SK-N-SH (cell line): ENCODE results near the gene BCL11A. TPM values are rescaled to one million over a fixed set of nuclear protein-coding genes. Genes with fewer than 3 reads are reported as not detected.

Experiments used
- CTCF ChIA-PET: fragments of 300-600, 350-600 bp; formaldehyde crosslinking; extraction: SDS; loops from one replicate; lab custom pipeline; 2021; lab: Yijun Ruan, JAX
- POLR2A ChIA-PET: fragments of 350-600 bp; sonication (Branson Sonifier 250); formaldehyde crosslinking; extraction: SDS; loops from one replicate; lab custom pipeline; 2020; ENCODE audit warnings: antibody characterized with exemption, inconsistent platforms; lab: Yijun Ruan, JAX
- DNase-seq: peaks from one replicate; pipeline ENCODE4 v3.0.0; 2012
- H2AFZ ChIP-seq: fragments of 200-600 bp; sonication (generic); 2 replicates; pipeline ENCODE4 v1.8.1; 2016; ENCODE audit warnings: antibody characterized with exemption, mild to moderate bottlenecking, low read depth
- H3F3A ChIP-seq: fragments of 200-600 bp; sonication (generic); replicated peaks from 2 replicates; pipeline ENCODE3; 2016; ENCODE audit warnings: antibody characterized with exemption, mild to moderate bottlenecking; ENCODE audit not compliant: insufficient read depth
- H3K27ac ChIP-seq, 2 experiments: fragments of 200-500 bp in 1 of 2; fragments of 200-600 bp in 1 of 2; sonication (Bioruptor generic) in 1 of 2; sonication (generic), shearing (Covaris generic) in 1 of 2; 2 replicates each; pipeline versions ENCODE4 v1.5.1 to v1.6.1; 2014 to 2016; ENCODE audit warnings: low read depth in 2 of 2, inconsistent platforms in 1 of 2, low read length in 1 of 2, mild to moderate bottlenecking in 1 of 2, mixed read lengths in 1 of 2
- H3K27me3 ChIP-seq: fragments of 200-600 bp; sonication (generic), shearing (Covaris generic); 2 replicates; pipeline ENCODE4 v1.6.1; 2016; ENCODE audit warnings: mixed run types; ENCODE audit not compliant: insufficient read depth
- H3K36me3 ChIP-seq, 2 experiments: fragments of 200-500 bp in 1 of 2; fragments of 200-600 bp in 1 of 2; sonication (Bioruptor generic) in 1 of 2; sonication (generic) in 1 of 2; replicated peaks in 1 of 2; 2 replicates each; pipeline versions ENCODE3 to v1.5.1; 2014 to 2016; ENCODE audit warnings: low read length in 1 of 2, mild to moderate bottlenecking in 1 of 2; ENCODE audit not compliant: insufficient read depth in 2 of 2, control insufficient read depth in 1 of 2
- H3K4me1 ChIP-seq, 2 experiments: fragments of 200-500 bp in 1 of 2; fragments of 200-600 bp in 1 of 2; sonication (Bioruptor generic) in 1 of 2; sonication (generic), shearing (Covaris generic) in 1 of 2; 2 replicates each; pipeline versions ENCODE4 v1.5.1 to v1.6.1; 2014 to 2016; ENCODE audit warnings: low read depth in 1 of 2, low read length in 1 of 2, mixed run types in 1 of 2; ENCODE audit not compliant: insufficient read depth in 2 of 2, control insufficient read depth in 1 of 2
- H3K4me2 ChIP-seq: fragments of 200-600 bp; sonication (generic), shearing (Covaris generic); 2 replicates; pipeline ENCODE4 v1.6.1; 2017; ENCODE audit warnings: mixed run types
- H3K4me3 ChIP-seq, 2 experiments: fragments of 200-500 bp in 1 of 2; fragments of 200-600 bp in 1 of 2; sonication (Bioruptor generic) in 1 of 2; sonication (generic), shearing (Covaris generic) in 1 of 2; 2 replicates each; pipeline versions ENCODE4 v1.5.1 to v1.8.1; 2014 to 2016; ENCODE audit warnings: low read depth in 2 of 2, inconsistent platforms in 1 of 2, low read length in 1 of 2, mild to moderate bottlenecking in 1 of 2, mixed read lengths in 1 of 2, moderate library complexity in 1 of 2
- H3K79me2 ChIP-seq: fragments of 200-600 bp; sonication (generic); 2 replicates; pipeline ENCODE4 v1.8.1; 2017; ENCODE audit warnings: mild to moderate bottlenecking; ENCODE audit not compliant: insufficient read depth
- H3K9ac ChIP-seq: fragments of 200-600 bp; sonication (generic); 2 replicates; pipeline ENCODE4 v1.6.1; 2017; ENCODE audit warnings: mixed run types
- H3K9me2 ChIP-seq: fragments of 200-600 bp; sonication (generic); 2 replicates; pipeline ENCODE4 v1.6.1; 2017; ENCODE audit warnings: mixed run types
- H3K9me3 ChIP-seq: fragments of 200-600 bp; sonication (generic); 2 replicates; pipeline ENCODE4 v1.6.1; 2017; ENCODE audit warnings: mixed run types, mild to moderate bottlenecking, moderate library complexity
- H4K20me1 ChIP-seq: fragments of 200-600 bp; sonication (generic); 2 replicates; pipeline ENCODE4 v1.6.1; 2017; ENCODE audit warnings: mild to moderate bottlenecking, mixed run types; ENCODE audit not compliant: insufficient read depth
- FOXM1 ChIP-seq: IDR thresholded peaks from 2 replicates; pipeline ENCODE4 v1.4.0; 2012; ENCODE audit warnings: low read depth, mild to moderate bottlenecking
- JUND ChIP-seq: IDR thresholded peaks from 2 replicates; pipeline ENCODE4 v1.4.0; 2012
- MXI1 ChIP-seq: IDR thresholded peaks from 2 replicates; pipeline ENCODE4 v1.6.1; 2012; ENCODE audit warnings: mild to moderate bottlenecking, low read depth, low read length, improper control_type of control experiment
- NFIC ChIP-seq: IDR thresholded peaks from 2 replicates; pipeline ENCODE4 v1.4.0; 2012; ENCODE audit warnings: borderline replicate concordance
- NRF1 ChIP-seq: IDR thresholded peaks from 2 replicates; pipeline ENCODE4 v1.6.1; 2012; ENCODE audit warnings: low read depth, mild to moderate bottlenecking, low read length
- PBX3 ChIP-seq: IDR thresholded peaks from 2 replicates; pipeline ENCODE4; 2012
- RAD21 ChIP-seq: IDR thresholded peaks from 2 replicates; pipeline ENCODE4 v1.6.1; 2012; ENCODE audit warnings: mild to moderate bottlenecking, low read length
- RCOR1 ChIP-seq: fragments of 150-350 bp; IDR thresholded peaks from 2 replicates; pipeline ENCODE4 v1.6.1; 2017; ENCODE audit warnings: antibody characterized with exemption, low read length
- RFX5 ChIP-seq: IDR thresholded peaks from 2 replicates; pipeline ENCODE4 v1.6.1; 2012; ENCODE audit warnings: mild to moderate bottlenecking, improper control_type of control experiment, low read length
- RXRA ChIP-seq: IDR thresholded peaks from 2 replicates; pipeline ENCODE4 v1.4.0; 2012; ENCODE audit warnings: low read depth, mild to moderate bottlenecking, borderline replicate concordance
- TAF1 ChIP-seq: IDR thresholded peaks from 2 replicates; pipeline ENCODE4 v1.6.1; 2012; ENCODE audit warnings: low read depth, mild to moderate bottlenecking, low read length, moderate library complexity, borderline replicate concordance
- YY1 ChIP-seq: IDR thresholded peaks from 2 replicates; pipeline ENCODE4 v1.4.0; 2012; ENCODE audit warnings: low read depth, mild to moderate bottlenecking
- WGBS: methylation state at CpG from one replicate; pipeline ENCODE4 v1.1.6; 2017; ENCODE audit warnings: low lambda C conversion rate; 5-methylcytosine and 5-hydroxymethylcytosine counted together
- polyA plus RNA-seq, 3 experiments: library from polyadenylated mRNA; depleted of rRNA; stranded (reverse); fragments of >200 nt; gene quantifications; 2 replicates each; pipeline ENCODE4 v1.2.3, GENCODE V29; 2012
- TF ChIP-seq, protein P1 (sequence below): fragments of 200-600 bp; sonication (generic); IDR thresholded peaks from 2 replicates; pipeline ENCODE4 v1.6.1; 2017; ENCODE audit warnings: antibody characterized with exemption, mild to moderate bottlenecking, moderate library complexity
- TF ChIP-seq, protein P2 (sequence below): IDR thresholded peaks from 2 replicates; pipeline ENCODE4 v1.4.0; 2012; ENCODE audit warnings: low read depth, borderline replicate concordance

Gene BCL11A
- polyA plus RNA-seq, 1 of the 3 experiments (the other 2 are of a cell fraction) = 1.9 TPM

DNA sequence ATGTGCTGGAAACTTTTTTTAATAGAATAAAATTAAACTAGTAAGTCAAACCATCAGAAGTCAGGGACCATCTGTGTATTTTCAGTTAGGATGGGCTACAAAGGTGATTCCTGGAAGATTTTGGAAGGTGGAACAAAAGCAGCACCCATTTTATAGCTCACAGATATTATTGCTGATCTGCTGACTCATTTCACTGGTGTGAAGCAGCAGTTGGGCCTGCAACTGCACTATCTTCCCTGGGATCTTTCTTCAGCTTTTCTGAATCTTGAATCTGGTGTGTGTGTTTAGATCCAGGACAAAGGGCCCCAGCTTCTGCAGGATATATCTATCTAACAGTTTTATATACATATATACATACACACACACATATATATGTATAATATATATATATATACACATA is 35.6 kb upstream of the BCL11A start:
- no peak overlapping the region for H3K27ac ChIP-seq
- H3K4me3 ChIP-seq = no peak overlapping the region
- H3K4me2 ChIP-seq = no peak overlapping the region
- CTCF ChIA-PET = no interaction called here
- no peaks in the 10 kb centered on the region for H3K79me2 ChIP-seq
- no peaks in the 10 kb centered on the region for H3K9me3 ChIP-seq
- no peak for DNase-seq
- no peak for TF ChIP-seq NRF1
- TF ChIP-seq NFIC = no peak
- no peak for TF ChIP-seq PBX3
- TF ChIP-seq RAD21 = no peak
- no peak for TF ChIP-seq RFX5
- no peak for TF ChIP-seq RCOR1
- TF ChIP-seq MXI1 = no peak
- TF ChIP-seq, protein P1, sequence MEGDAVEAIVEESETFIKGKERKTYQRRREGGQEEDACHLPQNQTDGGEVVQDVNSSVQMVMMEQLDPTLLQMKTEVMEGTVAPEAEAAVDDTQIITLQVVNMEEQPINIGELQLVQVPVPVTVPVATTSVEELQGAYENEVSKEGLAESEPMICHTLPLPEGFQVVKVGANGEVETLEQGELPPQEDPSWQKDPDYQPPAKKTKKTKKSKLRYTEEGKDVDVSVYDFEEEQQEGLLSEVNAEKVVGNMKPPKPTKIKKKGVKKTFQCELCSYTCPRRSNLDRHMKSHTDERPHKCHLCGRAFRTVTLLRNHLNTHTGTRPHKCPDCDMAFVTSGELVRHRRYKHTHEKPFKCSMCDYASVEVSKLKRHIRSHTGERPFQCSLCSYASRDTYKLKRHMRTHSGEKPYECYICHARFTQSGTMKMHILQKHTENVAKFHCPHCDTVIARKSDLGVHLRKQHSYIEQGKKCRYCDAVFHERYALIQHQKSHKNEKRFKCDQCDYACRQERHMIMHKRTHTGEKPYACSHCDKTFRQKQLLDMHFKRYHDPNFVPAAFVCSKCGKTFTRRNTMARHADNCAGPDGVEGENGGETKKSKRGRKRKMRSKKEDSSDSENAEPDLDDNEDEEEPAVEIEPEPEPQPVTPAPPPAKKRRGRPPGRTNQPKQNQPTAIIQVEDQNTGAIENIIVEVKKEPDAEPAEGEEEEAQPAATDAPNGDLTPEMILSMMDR = no peak
- no peak for TF ChIP-seq FOXM1
- no peak for TF ChIP-seq JUND
- no peak for TF ChIP-seq YY1
- TF ChIP-seq, protein P2, sequence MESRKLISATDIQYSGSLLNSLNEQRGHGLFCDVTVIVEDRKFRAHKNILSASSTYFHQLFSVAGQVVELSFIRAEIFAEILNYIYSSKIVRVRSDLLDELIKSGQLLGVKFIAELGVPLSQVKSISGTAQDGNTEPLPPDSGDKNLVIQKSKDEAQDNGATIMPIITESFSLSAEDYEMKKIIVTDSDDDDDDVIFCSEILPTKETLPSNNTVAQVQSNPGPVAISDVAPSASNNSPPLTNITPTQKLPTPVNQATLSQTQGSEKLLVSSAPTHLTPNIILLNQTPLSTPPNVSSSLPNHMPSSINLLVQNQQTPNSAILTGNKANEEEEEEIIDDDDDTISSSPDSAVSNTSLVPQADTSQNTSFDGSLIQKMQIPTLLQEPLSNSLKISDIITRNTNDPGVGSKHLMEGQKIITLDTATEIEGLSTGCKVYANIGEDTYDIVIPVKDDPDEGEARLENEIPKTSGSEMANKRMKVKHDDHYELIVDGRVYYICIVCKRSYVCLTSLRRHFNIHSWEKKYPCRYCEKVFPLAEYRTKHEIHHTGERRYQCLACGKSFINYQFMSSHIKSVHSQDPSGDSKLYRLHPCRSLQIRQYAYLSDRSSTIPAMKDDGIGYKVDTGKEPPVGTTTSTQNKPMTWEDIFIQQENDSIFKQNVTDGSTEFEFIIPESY = no peak
- no peak for TF ChIP-seq RXRA
- no peaks in the 10 kb centered on the region; the same call in 1 of the 2 replicates for H3K27me3 ChIP-seq
- POLR2A ChIA-PET = no interaction called here
- H3K9ac ChIP-seq = no peak overlapping the region
- H3K36me3 ChIP-seq = no peaks in the 10 kb centered on the region
- no peaks in the 10 kb centered on the region for H3K9me2 ChIP-seq
- H4K20me1 ChIP-seq = no peaks in the 10 kb centered on the region
- H2AFZ ChIP-seq = no peak overlapping the region
- no peaks in the 10 kb centered on the region for H3K4me1 ChIP-seq
- H3F3A ChIP-seq = no peaks in the 10 kb centered on the region

GRCh38 chr2:60586081-60586480 is 32.6 kb upstream of the BCL11A start:
- no peaks in the 10 kb centered on the region for H3K36me3 ChIP-seq
- H3K9ac ChIP-seq = no peak overlapping the region
- no peak overlapping the region for H3K27ac ChIP-seq
- POLR2A ChIA-PET = no interaction called here
- no peak overlapping the region for H3K4me2 ChIP-seq
- no peak for TF ChIP-seq TAF1
- WGBS = 44% methylated on average over 6 of the region's 6 CpGs
- no peaks in the 10 kb centered on the region for H3K9me3 ChIP-seq
- no peaks in the 10 kb centered on the region for H3F3A ChIP-seq
- H2AFZ ChIP-seq = no peak overlapping the region
- DNase-seq = no peak
- no peak overlapping the region for H3K4me3 ChIP-seq
- H4K20me1 ChIP-seq = no peaks in the 10 kb centered on the region
- CTCF ChIA-PET = interaction anchor here (1.2 to 14.3 kb wide), 3 partner anchors 22 to 89 kb away, joined by 3 to 324 read pairs (median 5); no protein-coding TSS in a partner anchor
- no peaks in the 10 kb centered on the region; a peak in 1 of 4 replicates for H3K4me1 ChIP-seq
- H3K9me2 ChIP-seq = no peaks in the 10 kb centered on the region
- no peaks in the 10 kb centered on the region for H3K79me2 ChIP-seq
- H3K27me3 ChIP-seq = no peaks in the 10 kb centered on the region; the same call in 1 of the 2 replicates
